SK-N-SH (cell line): ENCODE data around the gene G3BP2. TPM values are rescaled to one million over a fixed set of nuclear protein-coding genes. Genes with fewer than 3 reads are reported as not detected.

Experiments used
- CTCF ChIA-PET: fragments of 300-600, 350-600 bp; formaldehyde crosslinking; extraction: SDS; loops from one replicate; lab custom pipeline; 2021; lab: Yijun Ruan, JAX
- POLR2A ChIA-PET: fragments of 350-600 bp; sonication (Branson Sonifier 250); formaldehyde crosslinking; extraction: SDS; loops from one replicate; lab custom pipeline; 2020; ENCODE audit warnings: antibody characterized with exemption, inconsistent platforms; lab: Yijun Ruan, JAX
- DNase-seq: peaks from one replicate; pipeline ENCODE4 v3.0.0; 2012
- H2AFZ ChIP-seq: fragments of 200-600 bp; sonication (generic); 2 replicates; pipeline ENCODE4 v1.8.1; 2016; ENCODE audit warnings: antibody characterized with exemption, mild to moderate bottlenecking, low read depth
- H3F3A ChIP-seq: fragments of 200-600 bp; sonication (generic); replicated peaks from 2 replicates; pipeline ENCODE3; 2016; ENCODE audit warnings: antibody characterized with exemption, mild to moderate bottlenecking; ENCODE audit not compliant: insufficient read depth
- H3K27ac ChIP-seq, 2 experiments: fragments of 200-500 bp in 1 of 2; fragments of 200-600 bp in 1 of 2; sonication (Bioruptor generic) in 1 of 2; sonication (generic), shearing (Covaris generic) in 1 of 2; 2 replicates each; pipeline versions ENCODE4 v1.5.1 to v1.6.1; 2014 to 2016; ENCODE audit warnings: low read depth in 2 of 2, inconsistent platforms in 1 of 2, low read length in 1 of 2, mild to moderate bottlenecking in 1 of 2, mixed read lengths in 1 of 2
- H3K27me3 ChIP-seq: fragments of 200-600 bp; sonication (generic), shearing (Covaris generic); 2 replicates; pipeline ENCODE4 v1.6.1; 2016; ENCODE audit warnings: mixed run types; ENCODE audit not compliant: insufficient read depth
- H3K36me3 ChIP-seq, 2 experiments: fragments of 200-500 bp in 1 of 2; fragments of 200-600 bp in 1 of 2; sonication (Bioruptor generic) in 1 of 2; sonication (generic) in 1 of 2; replicated peaks in 1 of 2; 2 replicates each; pipeline versions ENCODE3 to v1.5.1; 2014 to 2016; ENCODE audit warnings: low read length in 1 of 2, mild to moderate bottlenecking in 1 of 2; ENCODE audit not compliant: insufficient read depth in 2 of 2, control insufficient read depth in 1 of 2
- H3K4me1 ChIP-seq, 2 experiments: fragments of 200-500 bp in 1 of 2; fragments of 200-600 bp in 1 of 2; sonication (Bioruptor generic) in 1 of 2; sonication (generic), shearing (Covaris generic) in 1 of 2; 2 replicates each; pipeline versions ENCODE4 v1.5.1 to v1.6.1; 2014 to 2016; ENCODE audit warnings: low read depth in 1 of 2, low read length in 1 of 2, mixed run types in 1 of 2; ENCODE audit not compliant: insufficient read depth in 2 of 2, control insufficient read depth in 1 of 2
- H3K4me2 ChIP-seq: fragments of 200-600 bp; sonication (generic), shearing (Covaris generic); 2 replicates; pipeline ENCODE4 v1.6.1; 2017; ENCODE audit warnings: mixed run types
- H3K4me3 ChIP-seq, 2 experiments: fragments of 200-500 bp in 1 of 2; fragments of 200-600 bp in 1 of 2; sonication (Bioruptor generic) in 1 of 2; sonication (generic), shearing (Covaris generic) in 1 of 2; 2 replicates each; pipeline versions ENCODE4 v1.5.1 to v1.8.1; 2014 to 2016; ENCODE audit warnings: low read depth in 2 of 2, inconsistent platforms in 1 of 2, low read length in 1 of 2, mild to moderate bottlenecking in 1 of 2, mixed read lengths in 1 of 2, moderate library complexity in 1 of 2
- H3K79me2 ChIP-seq: fragments of 200-600 bp; sonication (generic); 2 replicates; pipeline ENCODE4 v1.8.1; 2017; ENCODE audit warnings: mild to moderate bottlenecking; ENCODE audit not compliant: insufficient read depth
- H3K9ac ChIP-seq: fragments of 200-600 bp; sonication (generic); 2 replicates; pipeline ENCODE4 v1.6.1; 2017; ENCODE audit warnings: mixed run types
- H3K9me2 ChIP-seq: fragments of 200-600 bp; sonication (generic); 2 replicates; pipeline ENCODE4 v1.6.1; 2017; ENCODE audit warnings: mixed run types
- H3K9me3 ChIP-seq: fragments of 200-600 bp; sonication (generic); 2 replicates; pipeline ENCODE4 v1.6.1; 2017; ENCODE audit warnings: mixed run types, mild to moderate bottlenecking, moderate library complexity
- H4K20me1 ChIP-seq: fragments of 200-600 bp; sonication (generic); 2 replicates; pipeline ENCODE4 v1.6.1; 2017; ENCODE audit warnings: mild to moderate bottlenecking, mixed run types; ENCODE audit not compliant: insufficient read depth
- EP300 ChIP-seq, 2 experiments: IDR thresholded peaks; 2 replicates each; pipeline versions ENCODE4 v1.4.0 to v1.6.1; 2012; ENCODE audit warnings: borderline replicate concordance in 1 of 2, low read depth in 1 of 2, low read length in 1 of 2
- FOXJ3 ChIP-seq: sonication (generic); formaldehyde crosslinking; IDR thresholded peaks from 2 replicates; pipeline ENCODE4 v1.5.1; 2020; ENCODE audit warnings: mild to moderate bottlenecking, missing genetic modification reagents
- FOXM1 ChIP-seq: IDR thresholded peaks from 2 replicates; pipeline ENCODE4 v1.4.0; 2012; ENCODE audit warnings: low read depth, mild to moderate bottlenecking
- GABPA ChIP-seq: IDR thresholded peaks from 2 replicates; pipeline ENCODE4 v1.4.0; 2012; ENCODE audit warnings: low read depth, mild to moderate bottlenecking
- GATA2 ChIP-seq: sonication (generic); formaldehyde crosslinking; IDR thresholded peaks from 2 replicates; pipeline ENCODE4 v1.5.0; 2020; ENCODE audit warnings: mild to moderate bottlenecking, missing genetic modification reagents
- JUND ChIP-seq: IDR thresholded peaks from 2 replicates; pipeline ENCODE4 v1.4.0; 2012
- MEF2A ChIP-seq: IDR thresholded peaks from 2 replicates; pipeline ENCODE4 v1.4.0; 2012; ENCODE audit warnings: low read depth, borderline replicate concordance
- MXI1 ChIP-seq: IDR thresholded peaks from 2 replicates; pipeline ENCODE4 v1.6.1; 2012; ENCODE audit warnings: mild to moderate bottlenecking, low read depth, low read length, improper control_type of control experiment
- NRF1 ChIP-seq: IDR thresholded peaks from 2 replicates; pipeline ENCODE4 v1.6.1; 2012; ENCODE audit warnings: low read depth, mild to moderate bottlenecking, low read length
- POLR2AphosphoS5 ChIP-seq: IDR thresholded peaks from 2 replicates; pipeline ENCODE4 v1.6.1; 2012; ENCODE audit warnings: low read depth, low read length
- RXRA ChIP-seq: IDR thresholded peaks from 2 replicates; pipeline ENCODE4 v1.4.0; 2012; ENCODE audit warnings: low read depth, mild to moderate bottlenecking, borderline replicate concordance
- SIN3A ChIP-seq: IDR thresholded peaks from 2 replicates; pipeline ENCODE4 v1.6.1; 2012; ENCODE audit warnings: low read depth, mild to moderate bottlenecking, low read length, moderate library complexity, borderline replicate concordance
- SMC3 ChIP-seq: IDR thresholded peaks from 2 replicates; pipeline ENCODE4 v1.6.1; 2012; ENCODE audit warnings: low read depth, low read length, improper control_type of control experiment
- TAF1 ChIP-seq: IDR thresholded peaks from 2 replicates; pipeline ENCODE4 v1.6.1; 2012; ENCODE audit warnings: low read depth, mild to moderate bottlenecking, low read length, moderate library complexity, borderline replicate concordance
- TEAD4 ChIP-seq: IDR thresholded peaks from 2 replicates; pipeline ENCODE4 v1.4.0; 2012; ENCODE audit warnings: mild to moderate bottlenecking, borderline replicate concordance; ENCODE audit not compliant: insufficient read depth
- WGBS: methylation state at CpG from one replicate; pipeline ENCODE4 v1.1.6; 2017; ENCODE audit warnings: low lambda C conversion rate; 5-methylcytosine and 5-hydroxymethylcytosine counted together
- polyA plus RNA-seq, 3 experiments: library from polyadenylated mRNA; depleted of rRNA; stranded (reverse); fragments of >200 nt; gene quantifications; 2 replicates each; pipeline ENCODE4 v1.2.3, GENCODE V29; 2012
- TF ChIP-seq, protein P1 (sequence below): IDR thresholded peaks from 2 replicates; pipeline ENCODE4 v1.4.0; 2012; ENCODE audit warnings: low read depth, borderline replicate concordance
- TF ChIP-seq, protein P2 (sequence below): fragments of 150-350 bp; IDR thresholded peaks from 2 replicates; pipeline ENCODE4 v1.6.1; 2016; ENCODE audit warnings: mild to moderate bottlenecking, low read depth, low read length
- TF ChIP-seq, protein P3 (sequence below): IDR thresholded peaks from 2 replicates; pipeline ENCODE4; 2012

G3BP2 gene
- polyA plus RNA-seq, 1 of the 3 experiments (the other 2 are of a cell fraction), result 35.9 TPM

DNA sequence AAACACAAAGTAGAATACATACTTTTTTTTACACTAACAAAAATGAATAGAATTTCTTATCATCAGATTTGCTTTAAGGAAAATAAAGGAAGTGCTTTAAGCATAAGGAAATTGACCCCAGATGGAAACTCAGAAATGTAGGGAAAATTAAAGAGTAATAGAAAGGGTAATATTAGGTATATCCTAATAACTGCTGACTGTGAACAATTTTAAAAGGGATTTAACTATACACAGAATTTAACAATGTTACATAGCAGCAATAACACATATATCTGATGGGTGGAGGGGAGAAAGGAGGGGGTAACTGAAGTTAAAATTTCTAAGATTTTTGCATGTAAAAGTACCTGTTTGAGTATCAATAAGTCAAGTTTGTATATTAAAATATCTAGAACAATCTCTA is 51.5 kb downstream of the G3BP2 start:
- no peaks in the 10 kb centered on the region for H3K36me3 ChIP-seq
- no peak overlapping the region for H3K27ac ChIP-seq
- H2AFZ ChIP-seq, result no peak overlapping the region
- H3K4me1 ChIP-seq, result no peaks in the 10 kb centered on the region
- H4K20me1 ChIP-seq, result no peaks in the 10 kb centered on the region
- peaks cover 4% of the 10 kb centered on the region for H3F3A ChIP-seq
- POLR2A ChIA-PET, result no interaction called here
- CTCF ChIA-PET, result no interaction called here
- TF ChIP-seq, protein P1, sequence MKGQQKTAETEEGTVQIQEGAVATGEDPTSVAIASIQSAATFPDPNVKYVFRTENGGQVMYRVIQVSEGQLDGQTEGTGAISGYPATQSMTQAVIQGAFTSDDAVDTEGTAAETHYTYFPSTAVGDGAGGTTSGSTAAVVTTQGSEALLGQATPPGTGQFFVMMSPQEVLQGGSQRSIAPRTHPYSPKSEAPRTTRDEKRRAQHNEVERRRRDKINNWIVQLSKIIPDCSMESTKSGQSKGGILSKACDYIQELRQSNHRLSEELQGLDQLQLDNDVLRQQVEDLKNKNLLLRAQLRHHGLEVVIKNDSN, result no peak
- TF ChIP-seq TEAD4, result no peak
- no peak for TF ChIP-seq SIN3A
- TF ChIP-seq JUND, result no peak
- TF ChIP-seq FOXM1, result no peak
- no peak for TF ChIP-seq FOXJ3
- no peak for TF ChIP-seq POLR2AphosphoS5
- TF ChIP-seq, protein P2, sequence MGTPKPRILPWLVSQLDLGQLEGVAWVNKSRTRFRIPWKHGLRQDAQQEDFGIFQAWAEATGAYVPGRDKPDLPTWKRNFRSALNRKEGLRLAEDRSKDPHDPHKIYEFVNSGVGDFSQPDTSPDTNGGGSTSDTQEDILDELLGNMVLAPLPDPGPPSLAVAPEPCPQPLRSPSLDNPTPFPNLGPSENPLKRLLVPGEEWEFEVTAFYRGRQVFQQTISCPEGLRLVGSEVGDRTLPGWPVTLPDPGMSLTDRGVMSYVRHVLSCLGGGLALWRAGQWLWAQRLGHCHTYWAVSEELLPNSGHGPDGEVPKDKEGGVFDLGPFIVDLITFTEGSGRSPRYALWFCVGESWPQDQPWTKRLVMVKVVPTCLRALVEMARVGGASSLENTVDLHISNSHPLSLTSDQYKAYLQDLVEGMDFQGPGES, result no peak
- TF ChIP-seq EP300 (IDR thresholded peaks at IDR 0.05; ENCODE audit: borderline replicate concordance in 1 of 2, low read depth in 1 of 2, low read length in 1 of 2), result no peak
- TF ChIP-seq, protein P3, sequence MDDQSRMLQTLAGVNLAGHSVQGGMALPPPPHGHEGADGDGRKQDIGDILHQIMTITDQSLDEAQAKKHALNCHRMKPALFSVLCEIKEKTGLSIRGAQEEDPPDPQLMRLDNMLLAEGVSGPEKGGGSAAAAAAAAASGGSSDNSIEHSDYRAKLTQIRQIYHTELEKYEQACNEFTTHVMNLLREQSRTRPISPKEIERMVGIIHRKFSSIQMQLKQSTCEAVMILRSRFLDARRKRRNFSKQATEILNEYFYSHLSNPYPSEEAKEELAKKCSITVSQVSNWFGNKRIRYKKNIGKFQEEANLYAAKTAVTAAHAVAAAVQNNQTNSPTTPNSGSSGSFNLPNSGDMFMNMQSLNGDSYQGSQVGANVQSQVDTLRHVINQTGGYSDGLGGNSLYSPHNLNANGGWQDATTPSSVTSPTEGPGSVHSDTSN, result no peak
- TF ChIP-seq SMC3, result no peak
- no peak for TF ChIP-seq NRF1
- no peak for TF ChIP-seq TAF1
- no peak for TF ChIP-seq GATA2 (CRISPR knock-in tag)
- no peak overlapping the region for H3K9ac ChIP-seq
- H3K9me2 ChIP-seq, result no peaks in the 10 kb centered on the region
- no peaks in the 10 kb centered on the region for H3K79me2 ChIP-seq
- no peaks in the 10 kb centered on the region for H3K9me3 ChIP-seq
- no peak for DNase-seq
- H3K4me2 ChIP-seq, result no peak overlapping the region
- H3K27me3 ChIP-seq, result no peaks in the 10 kb centered on the region
- H3K4me3 ChIP-seq, result no peak overlapping the region

DNA sequence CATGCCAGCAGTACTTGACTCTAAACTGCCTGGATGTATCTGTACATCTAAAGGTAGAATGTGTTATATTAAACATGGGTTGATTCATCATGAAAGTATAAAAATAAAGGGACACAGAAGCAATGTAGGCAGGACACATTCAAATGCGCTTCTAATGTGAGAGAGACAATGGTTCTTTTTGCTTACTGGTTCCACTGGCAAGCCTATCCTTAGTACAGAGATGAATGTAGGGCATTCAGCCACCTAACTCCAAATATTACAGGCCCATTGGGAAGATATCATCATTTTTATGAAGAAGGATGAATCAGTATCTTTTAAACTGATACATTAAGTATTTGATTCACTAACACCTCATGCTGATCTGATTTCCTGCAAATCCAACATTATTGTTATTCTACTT is 60.9 kb downstream of the G3BP2 start:
- Histone ChIP-seq H3F3A (no peaks in the 10 kb centered on the region), H3K4me3 (no peak overlapping the region), H3K9me2 (no peaks in the 10 kb centered on the region), H4K20me1 (no peaks in the 10 kb centered on the region), H3K9me3 (no peaks in the 10 kb centered on the region; the same call in 1 of the 2 replicates), H3K79me2 (no peaks in the 10 kb centered on the region), H3K27ac (no peak overlapping the region), H3K9ac (no peak overlapping the region), H3K27me3 (no peaks in the 10 kb centered on the region), H3K4me1 (no peaks in the 10 kb centered on the region), H3K4me2 (no peak overlapping the region), H2AFZ (no peak overlapping the region), H3K36me3 (no peaks in the 10 kb centered on the region)
- ChIA-PET CTCF (no interaction called here), POLR2A (no interaction called here)
- WGBS, result 77% methylated on average over 1 of the region's 1 CpG
- DNase-seq, result no peak
- TF ChIP-seq GABPA, result no peak
- TF ChIP-seq MEF2A, result no peak
- TF ChIP-seq RXRA, result no peak
- no peak for TF ChIP-seq TEAD4
- TF ChIP-seq MXI1, result no peak
- TF ChIP-seq, all 33 proteins: peak for 0
